ENCODE data around the gene ZNF668.

DNA sequence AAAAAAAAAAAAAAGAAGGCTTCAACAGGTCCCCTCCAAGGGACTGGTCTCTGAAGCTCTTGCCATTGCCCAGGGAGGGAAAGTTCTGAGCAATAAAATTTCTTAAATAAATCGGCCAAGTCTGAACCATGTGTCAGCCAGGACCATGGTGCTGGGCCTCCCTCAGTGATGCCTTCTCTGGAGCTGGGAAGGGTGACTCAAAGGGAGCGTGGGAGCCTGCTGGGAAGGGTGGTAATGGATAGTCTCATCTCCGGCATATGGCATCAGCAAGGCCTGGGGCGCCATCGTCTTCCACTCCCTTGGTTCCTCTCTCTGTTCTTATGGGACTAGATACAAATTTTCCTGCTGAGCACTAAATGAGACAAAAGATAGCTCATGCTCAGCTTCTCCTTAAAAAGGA is 18.3 kb upstream of the ZNF668 start:
- no peak for TF ChIP-seq YY1 (IDR thresholded peaks at IDR 0.05; ENCODE audit: low read depth)
- TF ChIP-seq, protein P1, sequence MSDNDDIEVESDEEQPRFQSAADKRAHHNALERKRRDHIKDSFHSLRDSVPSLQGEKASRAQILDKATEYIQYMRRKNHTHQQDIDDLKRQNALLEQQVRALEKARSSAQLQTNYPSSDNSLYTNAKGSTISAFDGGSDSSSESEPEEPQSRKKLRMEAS (IDR thresholded peaks at IDR 0.05) = no peak
- no peak for TF ChIP-seq EP300 (IDR thresholded peaks at IDR 0.05; ENCODE audit: borderline replicate concordance)
- TF ChIP-seq EGR1 (IDR thresholded peaks at IDR 0.05) = no peak
- TF ChIP-seq RAD21 (IDR thresholded peaks at IDR 0.05; ENCODE audit: low read depth) = no peak
- TF ChIP-seq, protein P2, sequence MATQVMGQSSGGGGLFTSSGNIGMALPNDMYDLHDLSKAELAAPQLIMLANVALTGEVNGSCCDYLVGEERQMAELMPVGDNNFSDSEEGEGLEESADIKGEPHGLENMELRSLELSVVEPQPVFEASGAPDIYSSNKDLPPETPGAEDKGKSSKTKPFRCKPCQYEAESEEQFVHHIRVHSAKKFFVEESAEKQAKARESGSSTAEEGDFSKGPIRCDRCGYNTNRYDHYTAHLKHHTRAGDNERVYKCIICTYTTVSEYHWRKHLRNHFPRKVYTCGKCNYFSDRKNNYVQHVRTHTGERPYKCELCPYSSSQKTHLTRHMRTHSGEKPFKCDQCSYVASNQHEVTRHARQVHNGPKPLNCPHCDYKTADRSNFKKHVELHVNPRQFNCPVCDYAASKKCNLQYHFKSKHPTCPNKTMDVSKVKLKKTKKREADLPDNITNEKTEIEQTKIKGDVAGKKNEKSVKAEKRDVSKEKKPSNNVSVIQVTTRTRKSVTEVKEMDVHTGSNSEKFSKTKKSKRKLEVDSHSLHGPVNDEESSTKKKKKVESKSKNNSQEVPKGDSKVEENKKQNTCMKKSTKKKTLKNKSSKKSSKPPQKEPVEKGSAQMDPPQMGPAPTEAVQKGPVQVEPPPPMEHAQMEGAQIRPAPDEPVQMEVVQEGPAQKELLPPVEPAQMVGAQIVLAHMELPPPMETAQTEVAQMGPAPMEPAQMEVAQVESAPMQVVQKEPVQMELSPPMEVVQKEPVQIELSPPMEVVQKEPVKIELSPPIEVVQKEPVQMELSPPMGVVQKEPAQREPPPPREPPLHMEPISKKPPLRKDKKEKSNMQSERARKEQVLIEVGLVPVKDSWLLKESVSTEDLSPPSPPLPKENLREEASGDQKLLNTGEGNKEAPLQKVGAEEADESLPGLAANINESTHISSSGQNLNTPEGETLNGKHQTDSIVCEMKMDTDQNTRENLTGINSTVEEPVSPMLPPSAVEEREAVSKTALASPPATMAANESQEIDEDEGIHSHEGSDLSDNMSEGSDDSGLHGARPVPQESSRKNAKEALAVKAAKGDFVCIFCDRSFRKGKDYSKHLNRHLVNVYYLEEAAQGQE (IDR thresholded peaks at IDR 0.05; ENCODE audit: low read depth) = no peak
- TF ChIP-seq NFIC (IDR thresholded peaks at IDR 0.05) = no peak
- TF ChIP-seq TAF1 (IDR thresholded peaks at IDR 0.05; ENCODE audit: low read depth) = no peak
- no peak for TF ChIP-seq CREB1 (IDR thresholded peaks at IDR 0.05; ENCODE audit: low read depth)

Data from Ishikawa (cell line).